GM10847 (cell line): ENCODE results near the gene ZNF585A.

Source experiments
- POLR2A ChIP-seq: IDR thresholded peaks from 2 replicates; pipeline ENCODE4 v1.6.1; 2011; ENCODE audit not compliant: insufficient read length; ENCODE audit errors: extremely low read depth

Gene ZNF585A

DNA sequence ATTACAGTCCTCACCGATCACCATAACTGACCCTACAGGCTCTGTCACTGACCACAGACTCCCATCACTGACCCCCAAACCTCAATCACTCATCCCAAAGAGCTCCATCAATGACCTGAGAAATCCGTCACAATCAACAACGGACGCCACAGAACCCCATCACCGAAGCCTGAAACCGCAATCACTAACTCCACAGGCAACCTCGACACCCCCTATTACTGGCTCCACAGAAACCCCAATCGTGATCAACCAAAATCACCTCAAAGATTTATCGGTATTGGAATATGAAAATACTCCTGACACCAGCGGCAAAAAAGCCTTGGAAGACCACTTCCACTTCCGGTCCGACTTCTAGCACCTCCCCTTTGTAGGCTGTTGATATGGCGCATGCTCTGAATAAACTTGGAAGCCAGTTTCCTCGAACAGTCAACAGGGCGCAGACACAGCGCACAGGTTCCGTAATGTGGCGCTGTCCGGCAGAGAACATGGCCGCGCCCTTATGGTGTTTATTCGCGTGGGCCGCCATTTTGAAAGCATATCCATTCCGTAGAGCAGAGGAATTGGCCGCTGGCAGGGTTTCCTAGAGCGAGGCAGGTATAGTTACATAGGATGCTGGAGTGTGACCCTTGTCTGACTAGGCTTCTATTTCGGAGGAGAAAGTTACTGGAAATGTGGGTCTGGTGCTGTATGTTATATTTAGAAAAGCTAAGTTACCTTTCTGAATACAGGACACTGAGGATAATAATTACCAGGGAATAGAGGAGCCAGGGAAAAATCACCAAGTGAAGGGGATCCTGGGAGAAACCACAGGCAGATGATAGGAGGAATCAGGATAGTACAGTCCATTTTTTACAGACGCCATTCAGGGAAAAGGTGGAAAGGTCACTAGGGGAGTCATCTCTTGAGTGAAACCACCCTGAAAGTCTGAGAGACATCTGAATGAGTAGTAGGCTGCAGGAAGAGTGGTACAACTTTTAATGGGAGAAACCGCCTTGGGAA is at the start of gene ZNF585A:
TSS of gene ZNF585A (minus strand) at position 328 of the 999 bp plus-strand sequence. CDS start 2,785 bp downstream, outside the sequence.
- TF ChIP-seq POLR2A = no peak

DNA sequence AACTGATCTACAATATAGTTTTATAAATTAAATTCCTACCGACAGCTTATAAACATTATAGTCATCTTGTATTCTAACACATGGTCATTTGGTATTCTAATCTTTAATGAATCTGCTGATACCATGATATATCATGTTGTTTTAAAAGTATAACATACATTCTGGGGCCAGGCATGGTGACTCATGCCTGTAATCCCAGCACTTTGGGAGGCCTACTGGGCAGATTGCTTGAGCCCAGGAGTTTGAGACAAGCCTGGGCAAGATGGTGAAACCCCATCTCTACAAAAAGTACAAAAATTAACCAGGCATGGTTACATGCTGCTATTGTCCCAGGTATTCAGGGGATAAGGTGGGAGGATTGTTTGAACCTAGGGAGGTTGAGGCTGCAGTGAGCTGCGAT is 48.6 kb upstream of the ZNF585A start:
- TF ChIP-seq POLR2A = no peak

DNA sequence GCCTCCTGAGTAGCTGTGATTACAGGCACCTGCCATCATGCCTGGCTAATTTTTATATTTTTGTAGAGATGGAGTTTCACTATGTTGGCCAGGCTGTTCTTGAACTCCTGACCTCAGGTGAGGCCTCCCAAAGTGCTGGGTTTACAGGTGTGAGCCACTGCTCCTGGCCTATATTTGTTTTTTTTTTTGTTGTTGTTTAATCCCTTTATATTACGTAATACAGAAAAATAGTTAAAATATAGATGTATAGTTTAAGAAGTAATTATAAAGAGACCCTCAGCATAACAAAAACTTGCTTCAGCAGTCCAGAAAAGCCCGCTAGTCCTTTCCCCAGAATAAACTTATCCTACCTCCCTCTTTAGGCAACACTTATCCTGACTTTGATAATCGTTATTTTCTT is 47.9 kb upstream of the ZNF585A start:
- no peak for TF ChIP-seq POLR2A

DNA sequence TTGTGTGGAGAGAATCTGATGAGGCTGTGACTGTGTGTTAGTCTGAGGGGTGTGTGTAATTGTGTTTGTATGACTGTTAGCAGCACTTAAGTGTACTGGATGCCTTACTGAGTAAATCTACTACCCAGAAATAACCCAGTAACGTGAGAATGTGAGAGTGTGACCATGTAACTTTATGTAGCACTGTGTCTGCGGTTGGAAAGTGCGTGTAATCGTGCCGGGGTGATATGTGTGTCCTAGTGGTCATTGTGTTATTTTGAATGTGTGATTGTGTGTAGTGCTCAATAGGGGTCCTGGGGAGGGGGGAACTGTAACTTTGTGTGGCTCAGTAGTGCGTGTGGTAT is 46.1 kb upstream of the ZNF585A start:
- no peak for TF ChIP-seq POLR2A

DNA sequence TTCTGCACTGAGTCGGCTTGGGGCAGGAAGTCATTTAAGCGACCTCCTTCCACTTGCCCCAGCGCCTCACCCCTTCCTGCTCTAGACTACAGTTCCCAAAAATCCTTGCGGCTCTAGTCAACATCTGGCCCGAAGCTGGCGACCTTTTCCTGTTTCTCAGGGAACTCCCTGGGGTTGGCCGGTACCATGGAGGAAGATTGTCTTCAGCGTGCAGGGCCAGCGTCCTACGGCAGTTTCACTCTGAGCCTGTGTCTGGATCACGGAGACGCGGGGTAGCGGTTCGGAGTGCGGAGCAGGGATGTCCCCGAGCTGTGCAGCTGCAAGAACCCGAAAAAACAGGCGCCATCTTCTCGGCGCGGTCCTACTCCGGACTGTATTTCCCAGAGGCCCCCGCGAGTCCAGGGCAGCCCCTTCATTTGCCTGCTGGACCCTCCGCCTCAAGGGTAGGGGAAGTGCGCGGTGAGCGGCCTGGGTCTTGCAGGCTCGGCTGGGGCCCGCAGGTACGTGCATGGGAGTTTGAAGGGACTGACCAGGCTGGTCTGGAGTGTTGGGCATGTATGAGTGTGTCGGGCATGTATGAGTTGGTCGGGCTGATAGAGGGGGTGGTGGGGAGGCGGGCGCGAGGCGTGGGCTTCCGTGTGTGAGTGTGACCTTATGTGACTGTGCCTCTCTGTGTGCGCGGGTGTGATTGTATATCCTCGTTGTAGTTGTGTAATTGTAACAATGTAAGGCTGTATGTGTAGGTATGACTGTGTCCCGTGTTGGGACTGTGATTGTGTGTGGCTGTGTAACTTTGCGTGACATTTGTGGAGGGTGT is 45.5 kb upstream of the ZNF585A start, which contains the start of gene ZNF383:
TSS of gene ZNF383 (plus strand) at position 440 of the 817 bp plus-strand sequence. CDS start 12,240 bp downstream, outside the sequence.
- TF ChIP-seq POLR2A = peak; percentile 83

DNA sequence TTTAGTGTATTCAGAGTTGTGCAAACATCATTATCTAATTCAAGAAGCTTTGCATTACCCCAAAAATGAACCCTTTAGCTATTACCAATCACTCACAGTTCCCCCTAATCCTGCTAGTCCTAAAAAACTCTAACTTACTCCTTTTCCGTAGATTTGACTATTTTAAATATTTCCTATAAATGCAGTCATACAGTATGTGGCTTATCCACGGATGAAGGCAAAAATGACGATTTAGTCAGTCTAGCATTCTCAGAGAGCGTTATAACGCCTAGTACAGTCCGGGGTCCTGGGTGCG is 44.9 kb upstream of the ZNF585A start:
- TF ChIP-seq POLR2A = no peak

DNA sequence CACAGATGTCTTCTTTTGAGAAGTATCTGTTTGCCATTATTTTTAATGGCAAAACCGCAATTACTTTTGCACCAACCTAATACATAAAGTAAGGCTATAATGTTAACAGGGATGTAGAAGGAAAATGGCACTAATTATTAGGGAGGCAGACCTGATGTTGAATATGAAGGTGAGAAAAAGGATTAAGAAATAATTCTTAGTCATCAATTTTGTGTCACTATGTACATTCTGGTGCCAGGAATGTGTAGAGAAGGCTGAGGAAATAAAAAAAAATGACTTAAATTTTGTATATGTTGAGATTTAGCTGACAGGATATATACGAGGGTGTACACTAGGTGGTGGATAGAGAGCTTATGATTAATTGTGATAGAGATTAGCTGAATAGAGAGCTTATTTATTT is 25.3 kb upstream of the ZNF585A start:
- no peak for TF ChIP-seq POLR2A

DNA sequence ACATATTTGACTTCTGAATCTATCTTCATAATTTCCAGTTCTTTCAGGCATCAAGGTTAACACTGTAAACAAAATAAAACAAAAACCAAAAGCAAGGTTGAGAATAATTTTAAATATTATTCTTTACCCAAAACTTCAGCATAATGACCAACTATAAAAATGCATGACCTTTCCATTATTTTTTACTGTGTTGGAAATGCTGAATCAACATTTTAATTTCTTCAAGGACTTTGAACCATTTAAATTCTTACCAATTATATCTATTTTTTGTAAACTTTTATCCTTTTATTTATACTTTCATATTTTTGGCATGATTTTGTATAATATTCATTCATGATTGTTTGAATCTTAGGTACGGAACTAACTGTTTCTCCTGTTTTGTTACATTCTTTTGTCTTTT is 6.9 kb downstream of the ZNF585A start:
- TF ChIP-seq POLR2A = no peak

DNA sequence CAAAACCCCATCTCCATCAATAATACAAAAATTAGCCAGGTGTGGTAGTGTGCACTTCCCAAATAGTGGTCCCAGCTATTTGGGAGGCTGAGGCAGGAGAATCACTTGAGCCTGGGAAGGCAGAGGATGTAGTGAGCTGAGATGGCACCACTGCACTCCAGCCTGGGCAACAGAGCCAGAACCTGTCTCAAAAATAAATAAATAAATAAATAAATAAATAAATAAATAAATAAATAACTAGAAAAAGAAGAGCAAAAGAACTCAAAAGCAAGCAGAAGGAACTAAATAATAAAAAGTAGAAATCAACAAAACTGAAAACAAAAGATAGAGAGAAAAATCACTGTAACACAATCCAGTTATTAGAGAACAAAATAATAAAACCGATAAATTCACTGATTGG is 12.3 kb downstream of the ZNF585A start:
- no peak for TF ChIP-seq POLR2A

DNA sequence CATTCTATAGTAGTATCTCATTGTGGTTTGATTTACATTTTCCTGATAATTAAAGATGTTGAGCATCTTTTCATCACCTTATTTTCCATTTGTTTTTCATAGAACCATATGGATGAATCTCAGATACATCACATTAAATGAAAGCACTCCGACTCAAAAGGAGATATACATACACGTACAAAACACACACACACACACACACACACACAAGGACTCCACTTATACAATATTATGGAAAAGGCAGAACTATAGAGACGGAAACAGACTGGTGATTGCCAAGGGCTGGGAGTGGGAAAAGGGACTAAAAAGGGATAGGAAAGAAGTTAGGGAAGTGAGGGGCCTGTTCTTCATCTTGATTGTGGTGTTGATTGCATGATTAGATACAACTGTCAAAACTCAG is 24.3 kb downstream of the ZNF585A start:
- no peak for TF ChIP-seq POLR2A

DNA sequence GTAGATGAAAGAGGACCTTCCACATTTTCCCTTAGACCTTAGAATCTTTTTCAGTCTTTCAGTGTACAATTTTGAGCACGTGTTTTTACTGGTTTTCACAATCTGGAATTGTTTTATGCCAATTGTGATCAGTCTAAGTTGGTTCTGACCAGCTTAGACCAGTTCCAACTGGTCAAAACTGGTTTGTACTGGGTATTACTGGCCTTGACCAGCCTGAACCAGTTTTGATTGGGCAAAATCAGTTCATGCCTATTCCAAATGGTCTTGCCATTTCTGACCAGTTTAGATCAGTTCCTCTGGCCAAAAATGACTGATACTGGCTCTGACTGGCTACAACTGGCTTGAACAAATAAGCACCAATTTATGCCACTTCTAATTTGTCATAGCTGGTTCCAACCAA is 36.4 kb downstream of the ZNF585A start:
- TF ChIP-seq POLR2A = no peak

DNA sequence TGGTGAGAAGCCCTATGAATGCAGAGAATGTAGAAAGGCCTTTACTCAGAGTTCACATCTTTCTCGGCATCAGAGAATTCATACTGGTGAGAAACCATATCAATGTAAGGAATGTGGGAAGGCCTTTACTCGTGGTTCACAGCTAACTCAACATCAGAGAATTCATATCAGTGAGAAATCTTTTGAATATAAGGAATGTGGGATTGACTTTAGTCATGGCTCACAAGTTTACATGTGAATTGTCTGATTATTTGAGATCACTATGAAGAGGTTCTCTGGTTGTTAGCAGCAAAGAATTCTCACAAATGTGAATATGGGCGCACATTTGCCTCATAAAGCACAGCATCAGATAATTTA is 43.7 kb downstream of the ZNF585A start:
- no peak for TF ChIP-seq POLR2A

DNA sequence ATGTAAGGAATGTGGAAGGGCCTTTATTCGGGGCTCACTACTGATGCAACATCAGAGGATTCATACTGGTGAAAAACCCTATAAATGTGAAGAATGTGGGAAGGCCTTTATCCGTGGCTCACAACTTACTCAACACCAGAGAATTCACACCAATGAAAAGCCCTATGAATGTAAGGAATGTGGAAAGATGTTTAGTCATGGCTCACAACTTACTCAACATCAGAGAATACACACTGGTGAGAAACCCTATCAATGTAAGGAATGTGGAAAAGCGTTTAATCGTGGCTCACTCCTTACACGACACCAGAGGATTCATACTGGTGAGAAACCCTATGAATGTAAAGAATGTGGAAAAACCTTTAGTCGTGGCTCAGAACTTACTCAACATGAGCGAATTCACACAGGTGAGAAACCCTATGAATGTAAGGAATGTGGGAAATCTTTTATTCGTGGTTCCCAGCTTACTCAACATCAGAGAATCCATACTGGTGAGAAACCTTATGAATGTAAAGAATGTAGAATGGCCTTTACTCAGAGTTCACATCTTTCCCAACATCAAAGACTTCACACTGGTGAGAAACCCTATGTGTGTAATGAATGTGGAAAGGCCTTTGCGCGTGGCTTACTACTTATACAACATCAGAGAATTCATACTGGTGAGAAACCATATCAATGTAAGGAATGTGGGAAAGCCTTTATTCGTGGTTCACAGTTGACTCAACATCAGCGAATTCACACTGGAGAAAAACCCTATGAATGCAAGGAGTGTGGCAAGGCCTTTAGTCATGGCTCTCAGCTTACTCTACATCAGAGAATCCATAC is 44.3 kb downstream of the ZNF585A start:
- no peak for TF ChIP-seq POLR2A

DNA sequence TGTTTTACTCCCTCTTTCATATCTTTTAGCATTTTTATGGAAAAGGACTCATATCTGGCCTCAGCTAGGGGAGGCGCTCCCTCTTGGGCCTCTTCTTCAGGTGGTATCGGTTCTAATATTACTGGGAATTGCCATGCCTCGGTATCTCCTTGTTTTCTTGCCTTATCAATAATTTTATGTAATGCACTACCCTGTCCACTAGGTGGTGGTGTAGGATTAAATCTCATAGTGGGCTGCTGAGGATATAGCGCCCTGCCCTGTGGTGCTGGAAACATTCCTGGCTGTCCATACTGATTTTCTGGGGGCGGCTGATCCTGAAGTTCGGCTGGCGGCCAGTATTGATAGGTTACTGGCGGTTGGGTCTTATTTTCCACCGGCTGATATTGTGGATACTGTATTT is 58.5 kb downstream of the ZNF585A start:
- TF ChIP-seq POLR2A = no peak

DNA sequence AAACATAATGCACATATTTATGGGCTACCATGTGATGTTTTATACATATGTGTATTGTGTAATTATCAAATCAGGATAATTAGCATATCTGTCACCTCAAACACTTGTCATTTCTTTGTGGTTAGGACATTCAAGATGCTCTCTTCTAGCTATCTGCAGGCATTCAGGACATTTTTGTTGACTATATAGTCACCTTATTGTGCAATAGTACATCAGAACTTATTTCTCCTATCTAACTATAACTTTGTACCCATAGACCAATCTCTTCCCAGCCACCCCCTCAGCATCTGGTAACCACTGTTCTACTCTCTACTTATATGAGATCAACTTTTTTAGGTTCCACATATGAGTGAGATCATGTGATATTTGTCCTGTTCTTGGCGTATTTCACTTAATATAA is 73.9 kb downstream of the ZNF585A start:
- no peak for TF ChIP-seq POLR2A
